Astrocyte of the spinal cord (primary cell): ENCODE results near the gene COL6A3.

Experiments
- DNase-seq: peaks from one replicate; pipeline ENCODE4 v3.0.0; 2011; ENCODE audit warnings: low read depth, low spot score
- H3K4me3 ChIP-seq: 2 replicates; pipeline ENCODE4 v1.5.1; 2011; ENCODE audit warnings: low read depth, mild to moderate bottlenecking, low read length, moderate library complexity
- in situ Hi-C: cut with HindIII; loops from 2 replicates; pipeline ENCODE4 v1.10.0; 2017; ENCODE audit warnings: low sequenced_read_pairs
- TF ChIP-seq, protein P1 (sequence below): IDR thresholded peaks from 2 replicates; pipeline ENCODE4 v1.5.1; 2012; ENCODE audit warnings: low read depth, mild to moderate bottlenecking, low read length, inconsistent platforms

Gene COL6A3

DNA sequence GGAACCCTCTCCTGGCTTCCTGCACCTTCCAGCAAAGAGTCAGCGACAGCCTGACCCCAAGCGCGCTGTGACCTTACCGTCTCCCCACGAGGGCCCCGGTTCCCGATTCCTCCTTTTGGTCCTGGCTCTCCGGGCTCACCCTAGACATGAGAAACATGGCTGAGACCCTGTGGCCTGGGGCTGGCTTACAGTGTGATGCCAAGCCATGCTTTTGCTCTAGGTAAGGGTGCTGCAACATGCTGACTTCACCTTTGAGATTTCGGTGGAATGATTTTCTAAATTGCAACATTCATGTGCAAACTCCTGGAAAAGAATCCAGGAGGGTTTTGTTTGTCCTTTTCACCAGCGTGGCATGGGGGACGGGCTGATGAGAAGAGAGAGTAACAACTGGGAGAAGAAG is 63.9 kb downstream of the COL6A3 start:
- TF ChIP-seq, protein P1, sequence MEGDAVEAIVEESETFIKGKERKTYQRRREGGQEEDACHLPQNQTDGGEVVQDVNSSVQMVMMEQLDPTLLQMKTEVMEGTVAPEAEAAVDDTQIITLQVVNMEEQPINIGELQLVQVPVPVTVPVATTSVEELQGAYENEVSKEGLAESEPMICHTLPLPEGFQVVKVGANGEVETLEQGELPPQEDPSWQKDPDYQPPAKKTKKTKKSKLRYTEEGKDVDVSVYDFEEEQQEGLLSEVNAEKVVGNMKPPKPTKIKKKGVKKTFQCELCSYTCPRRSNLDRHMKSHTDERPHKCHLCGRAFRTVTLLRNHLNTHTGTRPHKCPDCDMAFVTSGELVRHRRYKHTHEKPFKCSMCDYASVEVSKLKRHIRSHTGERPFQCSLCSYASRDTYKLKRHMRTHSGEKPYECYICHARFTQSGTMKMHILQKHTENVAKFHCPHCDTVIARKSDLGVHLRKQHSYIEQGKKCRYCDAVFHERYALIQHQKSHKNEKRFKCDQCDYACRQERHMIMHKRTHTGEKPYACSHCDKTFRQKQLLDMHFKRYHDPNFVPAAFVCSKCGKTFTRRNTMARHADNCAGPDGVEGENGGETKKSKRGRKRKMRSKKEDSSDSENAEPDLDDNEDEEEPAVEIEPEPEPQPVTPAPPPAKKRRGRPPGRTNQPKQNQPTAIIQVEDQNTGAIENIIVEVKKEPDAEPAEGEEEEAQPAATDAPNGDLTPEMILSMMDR, result no peak
- in situ Hi-C loops, result no loop called here
- no peak overlapping the region for H3K4me3 ChIP-seq
- DNase-seq, result no peak

DNA sequence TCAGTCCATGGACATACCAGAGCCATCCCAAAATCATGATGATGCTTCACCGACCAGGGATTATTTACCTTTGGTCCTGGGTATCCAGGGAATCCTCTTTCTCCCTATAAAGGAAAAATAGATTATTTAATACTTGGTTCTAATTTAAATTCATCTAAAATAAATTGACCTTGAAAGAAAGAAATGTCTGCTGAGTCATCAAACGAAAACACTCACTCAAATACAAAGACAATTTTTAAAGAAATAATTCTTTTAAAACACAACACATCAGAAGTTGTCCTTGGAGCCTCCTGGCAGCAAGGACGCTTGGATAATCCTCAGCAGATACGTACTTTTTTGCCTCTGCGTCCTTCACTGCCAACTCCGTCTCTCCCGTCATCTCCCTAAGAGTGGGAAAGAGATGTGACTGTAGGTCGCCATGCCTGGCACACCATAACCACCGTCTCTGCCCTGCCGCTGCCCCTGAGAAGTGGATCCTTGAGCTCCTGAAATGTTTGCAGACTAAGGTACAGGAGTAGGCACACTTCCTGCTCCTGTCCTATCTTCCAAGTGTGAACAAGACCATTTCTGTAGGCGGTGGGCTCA is 65.6 kb downstream of the COL6A3 start:
- no peak for DNase-seq
- in situ Hi-C loops, result no loop called here
- no peak overlapping the region for H3K4me3 ChIP-seq
- TF ChIP-seq, protein P1, result no peak

DNA sequence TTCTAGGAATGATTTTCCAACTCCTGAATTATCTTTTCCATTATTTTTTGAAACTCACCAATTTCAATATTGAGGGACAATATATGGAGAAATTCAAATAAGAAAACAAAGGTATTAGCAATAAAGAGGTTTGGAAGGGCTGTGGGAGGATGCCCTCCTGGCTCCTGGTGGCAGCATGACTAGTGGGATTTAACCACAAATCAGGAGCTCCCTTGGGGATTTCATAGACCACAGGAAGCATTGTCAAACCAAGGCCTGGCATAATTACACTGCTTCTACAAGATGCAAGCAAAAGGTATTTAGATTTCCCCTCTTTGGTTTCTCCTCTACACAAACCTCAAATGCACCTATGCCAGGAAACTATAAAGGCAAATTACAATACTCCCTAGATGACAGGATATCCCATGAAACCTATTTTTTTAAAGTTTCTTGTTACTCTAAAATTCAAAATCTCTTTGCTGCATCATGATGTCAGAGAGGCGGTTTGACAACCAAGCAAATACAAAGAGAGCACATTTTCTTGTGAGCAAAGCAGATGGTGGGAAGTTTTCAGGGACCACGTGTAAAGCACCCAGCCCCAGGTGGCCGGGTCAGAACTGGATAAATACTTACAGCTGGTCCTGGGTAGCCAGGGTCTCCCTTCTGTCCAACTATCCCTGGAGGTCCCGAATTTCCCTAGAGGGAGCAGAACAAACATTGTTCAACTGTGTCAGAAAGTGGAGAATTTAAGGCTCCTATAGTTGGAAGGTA is 67.9 kb downstream of the COL6A3 start:
- in situ Hi-C loops, result no loop called here
- DNase-seq, result peak; percentile 53
- TF ChIP-seq, protein P1, result no peak
- no peak overlapping the region for H3K4me3 ChIP-seq

DNA sequence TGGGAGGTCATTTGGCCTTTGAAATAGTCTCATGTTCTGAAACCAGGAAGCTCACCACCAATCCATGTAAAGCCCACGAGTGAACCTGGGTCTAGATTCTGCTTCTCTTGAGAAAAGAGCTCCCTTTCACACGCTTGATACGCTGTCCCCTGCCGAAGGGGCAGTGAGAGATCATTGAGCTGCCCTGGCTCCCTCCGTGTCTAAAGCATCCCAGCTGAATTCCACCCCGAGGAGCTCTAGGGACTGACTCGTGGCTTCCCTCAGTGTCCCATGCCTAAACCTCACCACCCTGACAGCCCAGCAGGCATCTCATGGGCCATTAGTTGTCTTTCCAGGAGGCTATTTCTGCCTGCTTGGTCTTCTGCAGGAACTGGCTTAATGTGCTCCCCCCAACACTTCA is 68.6 kb downstream of the COL6A3 start:
- H3K4me3 ChIP-seq, result no peak overlapping the region
- peak; percentile 62 for DNase-seq
- in situ Hi-C loops, result no loop called here
- TF ChIP-seq, protein P1, result no peak

DNA sequence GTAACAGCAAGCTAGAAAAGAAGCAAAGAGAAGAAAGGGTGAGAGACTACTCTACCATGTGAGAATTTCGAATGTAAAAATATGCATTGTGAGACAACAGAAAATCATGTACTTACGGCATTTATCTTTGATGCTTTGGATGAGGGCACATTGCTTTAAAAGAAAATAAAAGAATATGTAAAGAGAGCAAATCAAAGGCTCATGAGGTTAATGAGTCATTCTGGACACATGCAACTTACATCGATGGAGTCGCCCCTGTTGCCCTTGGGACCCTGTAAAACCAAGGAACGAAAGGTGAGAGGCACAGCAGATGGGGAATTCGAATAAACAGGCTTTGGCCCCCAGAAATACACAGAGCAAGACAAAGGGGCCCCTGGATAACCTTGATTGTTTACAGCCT is 69.0 kb downstream of the COL6A3 start:
- in situ Hi-C loops, result no loop called here
- TF ChIP-seq, protein P1, result no peak
- H3K4me3 ChIP-seq, result no peak overlapping the region
- DNase-seq, result peak; percentile 44

- TF ChIP-seq, protein P1, result no peak
- no peak overlapping the region for H3K4me3 ChIP-seq
- in situ Hi-C loops, result no loop called here
- no peak for DNase-seq
Observed at GRCh38 chr2:237343993-237344392, 70.0 kb downstream of the COL6A3 start.
